K562 (cell line): ENCODE measurements around the gene PPARGC1A. TPM values are rescaled to one million over a fixed set of nuclear protein-coding genes. Genes with fewer than 3 reads are reported as not detected.

Source experiments
- ETV1 ChIP-seq: fragments of 450-650 bp; conservative IDR thresholded peaks from 2 replicates; pipeline ENCODE4 v1.6.1; 2016; ENCODE audit warnings: missing genetic modification characterization, control low read depth, low read depth, missing compliant biosample characterization
- EWSR1 ChIP-seq: fragments of 450-650 bp; IDR thresholded peaks from 2 replicates; pipeline ENCODE4 v1.6.1; 2018; ENCODE audit warnings: borderline replicate concordance, mild to moderate bottlenecking, low read depth, moderate library complexity; ENCODE audit not compliant: partially characterized antibody
- FOXA1 ChIP-seq: fragments of 450-650 bp; IDR thresholded peaks from 2 replicates; pipeline ENCODE4 v1.6.1; 2016; ENCODE audit warnings: mild to moderate bottlenecking, borderline replicate concordance
- FOXJ2 ChIP-seq: fragments of 200-800 bp; sonication (Bioruptor generic); IDR thresholded peaks from 2 replicates; pipeline ENCODE4 v1.6.1; 2016; ENCODE audit warnings: missing genetic modification characterization, missing compliant biosample characterization
- HDAC2 ChIP-seq: fragments of 450-650 bp; IDR thresholded peaks from 2 replicates; pipeline ENCODE4 v1.6.1; 2016; ENCODE audit warnings: mild to moderate bottlenecking
- ILK ChIP-seq: fragments of 450-650 bp; IDR thresholded peaks from 2 replicates; pipeline ENCODE4 v1.6.1; 2016; ENCODE audit warnings: missing genetic modification characterization, low read depth, mild to moderate bottlenecking, missing compliant biosample characterization, moderate library complexity, borderline replicate concordance
- POLR2G ChIP-seq: fragments of 200-400 bp; formaldehyde crosslinking; IDR thresholded peaks from 2 replicates; pipeline ENCODE4 v1.6.1; 2017; ENCODE audit warnings: low read depth, mild to moderate bottlenecking, antibody characterized with exemption, low read length, moderate library complexity
- ZFP1 ChIP-seq: fragments of 450-650 bp; formaldehyde crosslinking; IDR thresholded peaks from 2 replicates; pipeline ENCODE4 v1.4.0; 2020; ENCODE audit warnings: mild to moderate bottlenecking, mixed read lengths
- ZNF224 ChIP-seq: sonication (generic); formaldehyde crosslinking; IDR thresholded peaks from 2 replicates; pipeline ENCODE4 v1.8.0; 2022; ENCODE audit warnings: mild to moderate bottlenecking, missing genetic modification reagents
- ZNF436 ChIP-seq: fragments of 250-450, 450-650 bp; sonication (Bioruptor Pico); formaldehyde crosslinking; IDR thresholded peaks from 2 replicates; pipeline ENCODE4 v1.7.0; 2020; ENCODE audit warnings: mild to moderate bottlenecking
- ZNF668 ChIP-seq: fragments of 250-450 bp; sonication (Bioruptor Pico); IDR thresholded peaks from 2 replicates; pipeline ENCODE4 v1.8.0; 2022; ENCODE audit warnings: mild to moderate bottlenecking, inconsistent platforms
- polyA plus RNA-seq, 8 experiments: library from polyadenylated mRNA; depleted of rRNA in 4 of 8; stranded (reverse) in 5 of 8; unstranded in 3 of 8; fragments of >200 nt; fragmentation: Nextera tagmentation in 2 of 8; fragmentation: Illumina TruSeq in 1 of 8; extraction: Ambion mirVana in 2 of 8; extraction: Trizol in 1 of 8; gene quantifications; 2 replicates each; pipeline versions ENCODE4 v1.2.1 to v1.2.3, GENCODE V29; 2011 to 2014; ENCODE audit warnings: inconsistent platforms in 1 of 8, missing spikeins in 1 of 8
- total RNA-seq, 7 experiments: library from RNA; depleted of rRNA in 6 of 7; stranded (reverse); fragments of >200 nt in 6 of 7; fragmentation: Illumina TruSeq in 2 of 7; extraction: Trizol in 2 of 7; gene quantifications; 2 replicates each; pipeline versions ENCODE4 v1.2.1 to v1.2.3, GENCODE V29; 2011 to 2021; ENCODE audit warnings: low replicate concordance in 1 of 7
- TF ChIP-seq, protein P1 (sequence below), 2 experiments: fragments of 450-650 bp; IDR thresholded peaks; 2 replicates each; pipeline ENCODE4 v1.6.1; 2016; ENCODE audit warnings: mild to moderate bottlenecking in 2 of 2, borderline replicate concordance in 1 of 2, low read depth in 1 of 2, moderate library complexity in 1 of 2
- TF ChIP-seq, protein P2 (sequence below), 2 experiments: IDR thresholded peaks; 2 replicates each; pipeline ENCODE4 v1.6.1; 2011; ENCODE audit warnings: borderline replicate concordance in 1 of 2, control low read depth in 1 of 2, low read depth in 1 of 2, low read length in 1 of 2, mild to moderate bottlenecking in 1 of 2, mixed read lengths in 1 of 2, moderate library complexity in 1 of 2; ENCODE audit not compliant: insufficient read depth in 1 of 2, insufficient read length in 1 of 2, poor library complexity in 1 of 2, severe bottlenecking in 1 of 2; ENCODE audit errors: extremely low read depth in 1 of 2

Gene PPARGC1A
- total and polyA plus RNA-seq, 9 of the 15 experiments (the other 6 are each of a cell fraction or from before 2014, with no cell fraction given) = 0.02 TPM; not detected in 8

GRCh38 chr4:23916282-23916681 is 26.4 kb upstream of the PPARGC1A start (continued):
- TF ChIP-seq, protein P1, sequence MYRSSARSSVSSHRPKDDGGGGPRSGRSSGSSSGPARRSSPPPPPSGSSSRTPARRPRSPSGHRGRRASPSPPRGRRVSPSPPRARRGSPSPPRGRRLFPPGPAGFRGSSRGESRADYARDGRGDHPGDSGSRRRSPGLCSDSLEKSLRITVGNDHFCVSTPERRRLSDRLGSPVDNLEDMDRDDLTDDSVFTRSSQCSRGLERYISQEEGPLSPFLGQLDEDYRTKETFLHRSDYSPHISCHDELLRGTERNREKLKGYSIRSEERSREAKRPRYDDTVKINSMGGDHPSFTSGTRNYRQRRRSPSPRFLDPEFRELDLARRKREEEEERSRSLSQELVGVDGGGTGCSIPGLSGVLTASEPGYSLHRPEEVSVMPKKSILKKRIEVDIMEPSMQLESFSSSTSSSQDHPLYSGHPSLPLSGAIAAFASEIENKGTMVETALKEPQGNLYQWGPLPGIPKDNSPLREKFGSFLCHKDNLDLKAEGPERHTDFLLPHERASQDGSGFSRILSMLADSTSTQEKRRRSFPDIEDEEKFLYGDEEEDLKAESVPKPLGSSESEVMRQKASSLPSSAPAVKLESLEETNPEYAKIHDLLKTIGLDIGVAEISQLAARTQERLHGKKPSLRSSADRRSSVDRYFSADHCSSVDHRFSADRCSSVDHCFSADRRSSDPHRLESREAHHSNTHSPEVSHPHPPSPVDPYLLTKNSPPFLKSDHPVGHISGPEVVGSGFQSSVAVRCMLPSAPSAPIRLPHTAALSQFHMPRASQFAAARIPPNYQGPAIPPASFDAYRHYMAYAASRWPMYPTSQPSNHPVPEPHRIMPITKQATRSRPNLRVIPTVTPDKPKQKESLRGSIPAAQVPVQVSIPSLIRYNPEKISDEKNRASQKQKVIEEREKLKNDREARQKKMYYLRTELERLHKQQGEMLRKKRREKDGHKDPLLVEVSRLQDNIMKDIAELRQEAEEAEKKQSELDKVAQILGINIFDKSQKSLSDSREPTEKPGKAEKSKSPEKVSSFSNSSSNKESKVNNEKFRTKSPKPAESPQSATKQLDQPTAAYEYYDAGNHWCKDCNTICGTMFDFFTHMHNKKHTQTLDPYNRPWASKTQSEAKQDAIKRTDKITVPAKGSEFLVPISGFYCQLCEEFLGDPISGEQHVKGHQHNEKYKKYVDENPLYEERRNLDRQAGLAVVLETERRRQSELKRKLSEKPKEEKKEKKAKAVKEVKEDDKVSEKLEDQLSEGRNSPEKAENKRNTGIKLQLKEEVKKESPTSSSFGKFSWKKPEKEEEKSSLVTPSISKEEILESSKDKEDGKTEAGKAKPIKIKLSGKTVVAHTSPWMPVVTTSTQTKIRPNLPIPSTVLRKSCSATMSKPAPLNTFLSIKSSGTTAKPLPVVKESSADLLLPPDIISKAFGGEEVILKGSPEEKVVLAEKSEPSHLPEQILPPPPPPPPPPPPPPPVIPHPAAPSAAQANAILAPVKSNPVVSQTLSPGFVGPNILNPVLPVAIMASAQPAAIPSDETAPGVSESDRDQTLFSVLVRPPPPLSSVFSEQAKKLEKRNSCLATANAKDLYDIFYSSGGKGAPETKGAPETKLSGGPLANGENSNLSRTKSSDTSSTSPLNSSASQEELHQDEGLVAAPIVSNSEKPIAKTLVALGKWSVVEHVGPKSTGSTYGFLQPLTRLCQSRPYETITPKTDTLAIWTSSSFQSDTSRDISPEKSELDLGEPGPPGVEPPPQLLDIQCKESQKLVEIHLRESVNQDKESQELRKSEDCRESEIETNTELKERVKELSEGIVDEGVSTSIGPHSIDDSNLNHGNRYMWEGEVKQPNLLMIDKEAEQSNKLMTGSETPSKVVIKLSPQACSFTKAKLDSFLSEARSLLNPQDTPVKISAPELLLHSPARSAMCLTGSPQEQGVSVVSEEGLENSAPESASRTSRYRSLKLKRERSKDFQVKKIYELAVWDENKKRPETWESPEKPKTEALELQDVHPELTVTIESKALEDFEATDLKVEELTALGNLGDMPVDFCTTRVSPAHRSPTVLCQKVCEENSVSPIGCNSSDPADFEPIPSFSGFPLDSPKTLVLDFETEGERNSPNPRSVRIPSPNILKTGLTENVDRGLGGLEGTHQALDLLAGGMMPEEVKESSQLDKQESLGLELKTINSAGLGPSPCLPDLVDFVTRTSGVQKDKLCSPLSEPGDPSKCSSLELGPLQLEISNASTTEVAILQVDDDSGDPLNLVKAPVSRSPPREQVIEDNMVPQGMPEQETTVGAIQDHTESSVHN (IDR thresholded peaks at IDR 0.05; ENCODE audit: borderline replicate concordance in 1 of 2, low read depth in 1 of 2) = no peak
- TF ChIP-seq ETV1 (tag) (no peak), FOXA1 (no peak), HDAC2 (no peak), POLR2G (no peak), ZNF436 (CRISPR knock-in tag) (no peak), ZNF668 (CRISPR knock-in tag) (no peak), ZFP1 (CRISPR knock-in tag) (no peak), EWSR1 (no peak), ZNF224 (CRISPR knock-in tag) (no peak), ILK (no peak), FOXJ2 (no peak)
- TF ChIP-seq, protein P2, sequence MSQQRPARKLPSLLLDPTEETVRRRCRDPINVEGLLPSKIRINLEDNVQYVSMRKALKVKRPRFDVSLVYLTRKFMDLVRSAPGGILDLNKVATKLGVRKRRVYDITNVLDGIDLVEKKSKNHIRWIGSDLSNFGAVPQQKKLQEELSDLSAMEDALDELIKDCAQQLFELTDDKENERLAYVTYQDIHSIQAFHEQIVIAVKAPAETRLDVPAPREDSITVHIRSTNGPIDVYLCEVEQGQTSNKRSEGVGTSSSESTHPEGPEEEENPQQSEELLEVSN (IDR thresholded peaks at IDR 0.05; ENCODE audit: borderline replicate concordance in 1 of 2, extremely low read depth in 1 of 2, insufficient read depth in 1 of 2, insufficient read length in 1 of 2, low read depth in 1 of 2, low read length in 1 of 2, poor library complexity in 1 of 2, severe bottlenecking in 1 of 2) = no peak
